ENCODE measurements around the gene FAAP20. TPM values are rescaled to one million over a fixed set of nuclear protein-coding genes. Genes with fewer than 3 reads are reported as not detected.
A peak's percentile ranks its signal among the peaks of the same experiment; 100 is the strongest.

Gene FAAP20
- total RNA-seq, 1 experiment from 2014 or later = 20.1 TPM

DNA sequence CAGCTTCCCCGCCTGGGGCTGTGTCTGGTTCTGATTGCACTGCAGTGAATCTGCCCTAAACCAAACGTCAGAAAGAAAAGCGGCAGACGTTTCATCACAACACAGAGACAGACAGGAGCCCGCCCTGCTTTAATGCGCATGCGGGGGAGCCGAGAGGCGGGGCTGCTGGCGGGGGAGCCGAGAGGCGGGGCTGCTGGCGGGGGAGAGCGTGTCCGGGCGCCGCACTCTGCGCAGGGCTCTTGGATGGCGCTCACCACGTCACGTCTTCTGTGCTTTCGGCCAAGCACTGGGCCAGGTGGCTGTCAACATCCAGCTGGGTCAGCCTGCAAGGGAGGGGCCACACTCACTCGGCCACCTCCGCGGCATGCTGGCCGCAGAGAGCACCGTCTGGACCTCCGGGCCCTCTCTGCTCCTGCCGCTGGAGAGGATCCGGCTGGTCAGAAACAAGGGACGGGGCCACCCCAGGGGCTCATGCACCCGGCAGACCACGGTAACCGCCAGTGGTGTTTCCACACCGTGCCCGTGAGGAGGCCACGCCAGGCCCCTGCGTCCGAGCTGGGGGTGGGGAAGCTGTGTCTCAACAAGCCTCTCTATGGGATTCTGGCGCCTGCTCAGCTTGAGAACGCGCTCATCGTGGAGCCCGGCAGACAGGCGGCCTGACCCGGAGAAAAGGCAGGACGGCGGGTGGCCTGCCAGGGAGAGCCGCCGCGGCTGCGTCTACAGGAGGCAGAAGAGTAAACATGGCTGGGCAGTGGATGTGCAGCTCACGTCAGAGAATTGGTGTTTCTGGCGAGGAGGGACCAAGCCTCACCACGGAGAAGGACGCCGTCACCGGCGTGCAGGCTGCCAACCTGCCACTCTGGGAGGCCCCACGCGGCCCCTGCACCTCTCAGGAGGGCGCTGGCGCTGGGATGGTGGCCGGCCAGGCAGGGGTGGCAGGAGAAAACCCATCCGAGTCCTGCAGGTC is 4.8 kb downstream of the FAAP20 start:
- Histone ChIP-seq H3K4me2 (ENCODE audit: low read depth, low read length, poor library complexity, severe bottlenecking) (peak overlapping the region; percentile 83), H3K9ac (ENCODE audit: low read length) (peak overlapping the region; percentile 81), H3K4me1 (ENCODE audit: low read length) (peaks cover 32% of the 10 kb centered on the region), H3K4me3 (ENCODE audit: low read length) (peak overlapping the region; percentile 82), H3K27me3 (ENCODE audit: low read length) (no peaks in the 10 kb centered on the region), H3K27ac (ENCODE audit: low read length) (no peak overlapping the region), H3K79me2 (ENCODE audit: low read length) (peaks cover 9% of the 10 kb centered on the region), H4K20me1 (ENCODE audit: insufficient read depth, low read depth, low read length) (no peaks in the 10 kb centered on the region), H2AFZ (ENCODE audit: low read length) (no peak overlapping the region), H3K9me3 (ENCODE audit: low read length) (no peaks in the 10 kb centered on the region), H3K36me3 (ENCODE audit: insufficient read depth, low read length) (no peaks in the 10 kb centered on the region), H3K9me2 (replicated peaks; ENCODE audit: insufficient read depth, low read length) (no peaks in the 10 kb centered on the region)
- peak; percentile 96 for DNase-seq

DNA sequence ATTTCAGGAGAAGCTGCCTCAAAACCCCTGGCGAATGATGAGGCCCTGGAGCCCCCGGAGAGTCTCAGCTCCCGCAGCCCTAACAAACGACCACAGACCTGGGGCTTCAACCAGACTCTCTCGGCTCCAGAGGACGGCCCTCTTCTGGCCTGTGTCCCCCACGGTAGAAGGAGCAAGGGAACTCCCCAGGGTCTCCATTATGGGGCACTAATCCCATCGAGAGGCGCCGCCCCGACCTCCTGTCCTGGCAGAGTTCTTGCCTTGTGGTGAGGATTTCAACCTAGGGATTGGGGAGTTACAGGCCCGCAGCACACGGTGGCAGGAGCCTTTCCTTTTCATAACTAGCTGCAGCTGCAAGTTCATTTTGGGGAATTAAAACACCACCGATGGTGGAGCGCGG is 6.2 kb downstream of the FAAP20 start:
- Histone ChIP-seq H2AFZ (ENCODE audit: low read length) (no peak overlapping the region), H3K79me2 (ENCODE audit: low read length) (peaks cover 2% of the 10 kb centered on the region; the same call in 1 of the 2 replicates), H3K36me3 (ENCODE audit: insufficient read depth, low read length) (no peaks in the 10 kb centered on the region), H3K27me3 (ENCODE audit: low read length) (no peaks in the 10 kb centered on the region), H3K9ac (ENCODE audit: low read length) (no peak overlapping the region), H3K9me3 (ENCODE audit: low read length) (no peaks in the 10 kb centered on the region), H4K20me1 (ENCODE audit: insufficient read depth, low read depth, low read length) (no peaks in the 10 kb centered on the region), H3K9me2 (replicated peaks; ENCODE audit: insufficient read depth, low read length) (no peaks in the 10 kb centered on the region), H3K27ac (ENCODE audit: low read length) (no peak overlapping the region), H3K4me3 (ENCODE audit: low read length) (no peak overlapping the region), H3K4me2 (ENCODE audit: low read depth, low read length, poor library complexity, severe bottlenecking) (no peak overlapping the region), H3K4me1 (ENCODE audit: low read length) (peaks cover 25% of the 10 kb centered on the region)
- DNase-seq = no peak

GRCh38 chr1:2187619-2188018 is 7.0 kb downstream of the FAAP20 start:
- H3K9me3 ChIP-seq (ENCODE audit: low read length) = no peaks in the 10 kb centered on the region
- no peaks in the 10 kb centered on the region for H3K9me2 ChIP-seq (replicated peaks; ENCODE audit: insufficient read depth, low read length)
- H3K36me3 ChIP-seq (ENCODE audit: insufficient read depth, low read length) = no peaks in the 10 kb centered on the region
- H3K27me3 ChIP-seq (ENCODE audit: low read length) = no peaks in the 10 kb centered on the region
- peaks cover 22% of the 10 kb centered on the region for H3K4me1 ChIP-seq (ENCODE audit: low read length)
- no peak overlapping the region for H3K4me2 ChIP-seq (ENCODE audit: low read depth, low read length, poor library complexity, severe bottlenecking)
- no peak for DNase-seq
- H3K4me3 ChIP-seq (ENCODE audit: low read length) = no peak overlapping the region
- no peaks in the 10 kb centered on the region for H3K79me2 ChIP-seq (ENCODE audit: low read length)
- no peak overlapping the region for H3K27ac ChIP-seq (ENCODE audit: low read length)
- H2AFZ ChIP-seq (ENCODE audit: low read length) = no peak overlapping the region
- H3K9ac ChIP-seq (ENCODE audit: low read length) = no peak overlapping the region
- H4K20me1 ChIP-seq (ENCODE audit: insufficient read depth, low read depth, low read length) = no peaks in the 10 kb centered on the region

DNA sequence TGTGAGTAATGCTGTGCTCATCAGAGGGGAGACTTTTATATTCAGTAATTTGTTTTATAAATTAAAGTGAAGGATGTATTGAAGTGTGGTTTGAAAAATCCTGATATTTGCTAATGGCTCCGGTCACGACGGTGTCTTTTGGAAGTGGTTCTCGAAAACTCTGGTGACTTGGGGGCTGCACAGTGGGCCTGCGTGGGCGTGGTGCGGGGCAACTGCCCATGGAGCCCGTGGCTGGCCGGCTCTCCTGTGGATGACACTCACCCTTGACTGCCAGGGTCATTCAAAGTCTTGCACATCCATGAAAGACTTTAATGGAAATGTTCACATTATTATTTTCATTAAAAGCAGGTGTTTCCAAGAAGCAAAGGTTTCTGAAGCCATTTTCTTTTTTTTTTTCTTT is 7.7 kb downstream of the FAAP20 start:
- Histone ChIP-seq H3K9me2 (replicated peaks; ENCODE audit: insufficient read depth, low read length) (no peaks in the 10 kb centered on the region), H3K4me1 (ENCODE audit: low read length) (peaks cover 19% of the 10 kb centered on the region), H3K9ac (ENCODE audit: low read length) (no peak overlapping the region), H3K27ac (ENCODE audit: low read length) (no peak overlapping the region), H3K36me3 (ENCODE audit: insufficient read depth, low read length) (no peaks in the 10 kb centered on the region), H4K20me1 (ENCODE audit: insufficient read depth, low read depth, low read length) (no peaks in the 10 kb centered on the region), H3K27me3 (ENCODE audit: low read length) (no peaks in the 10 kb centered on the region), H3K4me3 (ENCODE audit: low read length) (no peak overlapping the region), H3K4me2 (ENCODE audit: low read depth, low read length, poor library complexity, severe bottlenecking) (no peak overlapping the region), H3K79me2 (ENCODE audit: low read length) (no peaks in the 10 kb centered on the region), H2AFZ (ENCODE audit: low read length) (no peak overlapping the region), H3K9me3 (ENCODE audit: low read length) (no peaks in the 10 kb centered on the region)
- no peak for DNase-seq

DNA sequence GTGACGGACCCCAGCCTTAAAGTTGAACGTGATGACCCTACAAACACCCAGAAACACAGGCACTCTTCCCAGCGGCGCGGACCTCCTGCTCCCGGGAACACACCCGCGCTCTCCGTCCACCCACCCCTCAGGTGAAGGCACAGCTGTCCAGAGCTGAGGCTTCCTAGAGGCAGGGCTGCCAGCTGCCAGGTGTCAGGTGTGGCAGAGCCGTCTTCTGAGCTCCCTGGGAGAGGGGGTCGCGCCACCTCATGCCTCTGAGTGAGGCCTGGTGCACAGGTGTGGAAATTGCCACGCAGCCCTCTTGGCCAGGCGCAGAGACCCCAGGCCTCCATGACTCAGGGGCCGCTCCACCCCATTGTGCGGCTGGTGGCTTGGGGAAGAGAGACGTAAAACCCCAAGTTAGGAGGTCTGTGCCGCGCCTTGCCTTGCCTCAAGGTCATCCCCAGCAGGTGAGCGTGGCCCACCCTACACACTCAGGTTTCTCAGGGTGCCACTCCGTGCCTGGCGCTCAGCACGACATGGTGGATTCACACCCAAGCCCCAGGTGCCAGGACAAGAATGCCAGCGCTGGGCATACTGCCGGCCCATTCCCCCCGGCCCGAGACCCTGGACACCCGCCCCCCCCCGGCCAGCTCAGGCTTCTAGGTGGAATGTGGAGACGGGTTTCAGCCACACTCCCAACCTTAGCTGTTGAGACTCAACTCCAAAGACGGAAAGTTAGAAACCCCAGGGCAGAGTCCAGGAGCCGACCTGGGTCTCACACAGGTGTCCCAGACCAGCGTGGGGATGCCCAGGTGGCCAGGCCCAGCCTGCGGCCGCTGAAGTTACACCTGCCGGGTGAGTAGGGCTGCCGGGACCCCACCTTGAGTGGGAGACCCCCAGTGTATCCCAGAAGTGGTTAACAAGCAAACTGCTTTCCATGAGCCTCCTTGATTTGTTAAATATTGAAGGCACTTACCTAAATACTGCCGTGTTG is 8.4 kb downstream of the FAAP20 start:
- Histone ChIP-seq H3K79me2 (ENCODE audit: low read length) (no peaks in the 10 kb centered on the region), H3K4me1 (ENCODE audit: low read length) (peaks cover 16% of the 10 kb centered on the region), H4K20me1 (ENCODE audit: insufficient read depth, low read depth, low read length) (no peaks in the 10 kb centered on the region), H3K4me2 (ENCODE audit: low read depth, low read length, poor library complexity, severe bottlenecking) (no peak overlapping the region), H3K27ac (ENCODE audit: low read length) (no peak overlapping the region), H3K9me2 (replicated peaks; ENCODE audit: insufficient read depth, low read length) (no peaks in the 10 kb centered on the region), H2AFZ (ENCODE audit: low read length) (no peak overlapping the region), H3K9ac (ENCODE audit: low read length) (no peak overlapping the region), H3K27me3 (ENCODE audit: low read length) (no peaks in the 10 kb centered on the region), H3K4me3 (ENCODE audit: low read length) (no peak overlapping the region), H3K9me3 (ENCODE audit: low read length) (no peaks in the 10 kb centered on the region), H3K36me3 (ENCODE audit: insufficient read depth, low read length) (no peaks in the 10 kb centered on the region)
- DNase-seq = no peak

GRCh38 chr1:2184934-2185333 is 9.6 kb downstream of the FAAP20 start:
- H3K4me1 ChIP-seq (ENCODE audit: low read length) = peaks cover 9% of the 10 kb centered on the region
- H3K4me2 ChIP-seq (ENCODE audit: low read depth, low read length, poor library complexity, severe bottlenecking) = no peak overlapping the region
- no peaks in the 10 kb centered on the region for H3K9me2 ChIP-seq (replicated peaks; ENCODE audit: insufficient read depth, low read length)
- H2AFZ ChIP-seq (ENCODE audit: low read length) = no peak overlapping the region
- no peak for DNase-seq
- H3K36me3 ChIP-seq (ENCODE audit: insufficient read depth, low read length) = no peaks in the 10 kb centered on the region
- no peak overlapping the region for H3K27ac ChIP-seq (ENCODE audit: low read length)
- H3K79me2 ChIP-seq (ENCODE audit: low read length) = no peaks in the 10 kb centered on the region
- H3K4me3 ChIP-seq (ENCODE audit: low read length) = no peak overlapping the region
- H3K9ac ChIP-seq (ENCODE audit: low read length) = no peak overlapping the region
- H3K9me3 ChIP-seq (ENCODE audit: low read length) = no peaks in the 10 kb centered on the region
- no peaks in the 10 kb centered on the region for H3K27me3 ChIP-seq (ENCODE audit: low read length)
- H4K20me1 ChIP-seq (ENCODE audit: insufficient read depth, low read depth, low read length) = no peaks in the 10 kb centered on the region

DNA sequence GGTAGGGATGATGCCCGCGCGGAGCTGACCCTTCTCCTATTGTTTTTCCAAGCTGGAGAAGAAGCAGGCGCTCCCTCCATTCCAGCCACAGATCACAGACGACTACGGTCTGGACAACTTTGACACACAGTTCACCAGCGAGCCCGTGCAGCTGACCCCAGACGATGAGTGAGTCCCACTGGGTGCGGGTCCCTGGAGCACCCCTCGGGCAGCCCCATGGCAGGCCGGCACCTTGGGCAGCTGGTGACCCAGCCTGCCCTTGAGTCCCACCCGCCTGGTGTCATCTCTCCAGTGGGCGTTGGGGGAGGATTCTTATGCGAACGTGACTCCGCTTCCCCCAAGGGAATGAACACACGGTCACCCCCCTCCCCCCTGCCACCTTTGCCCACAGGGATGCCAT is 10.0 kb downstream of the FAAP20 start:
- Histone ChIP-seq H3K4me2 (ENCODE audit: low read depth, low read length, poor library complexity, severe bottlenecking) (no peak overlapping the region), H3K9me3 (ENCODE audit: low read length) (no peaks in the 10 kb centered on the region), H3K36me3 (ENCODE audit: insufficient read depth, low read length) (no peaks in the 10 kb centered on the region), H3K9me2 (replicated peaks; ENCODE audit: insufficient read depth, low read length) (no peaks in the 10 kb centered on the region), H3K4me1 (ENCODE audit: low read length) (peaks cover 5% of the 10 kb centered on the region), H3K79me2 (ENCODE audit: low read length) (no peaks in the 10 kb centered on the region), H3K27ac (ENCODE audit: low read length) (no peak overlapping the region), H3K9ac (ENCODE audit: low read length) (no peak overlapping the region), H2AFZ (ENCODE audit: low read length) (no peak overlapping the region), H3K27me3 (ENCODE audit: low read length) (no peaks in the 10 kb centered on the region), H4K20me1 (ENCODE audit: insufficient read depth, low read depth, low read length) (no peaks in the 10 kb centered on the region), H3K4me3 (ENCODE audit: low read length) (no peak overlapping the region)
- no peak for DNase-seq

GRCh38 chr1:2183937-2184334 is 10.6 kb downstream of the FAAP20 start:
- Histone ChIP-seq H3K9ac (ENCODE audit: low read length) (no peak overlapping the region), H3K9me2 (replicated peaks; ENCODE audit: insufficient read depth, low read length) (no peaks in the 10 kb centered on the region), H2AFZ (ENCODE audit: low read length) (no peak overlapping the region), H3K9me3 (ENCODE audit: low read length) (no peaks in the 10 kb centered on the region), H3K27me3 (ENCODE audit: low read length) (no peaks in the 10 kb centered on the region), H3K4me1 (ENCODE audit: low read length) (peaks cover under 1% of the 10 kb centered on the region), H4K20me1 (ENCODE audit: insufficient read depth, low read depth, low read length) (no peaks in the 10 kb centered on the region), H3K4me3 (ENCODE audit: low read length) (no peak overlapping the region), H3K27ac (ENCODE audit: low read length) (no peak overlapping the region), H3K36me3 (ENCODE audit: insufficient read depth, low read length) (no peaks in the 10 kb centered on the region), H3K4me2 (ENCODE audit: low read depth, low read length, poor library complexity, severe bottlenecking) (no peak overlapping the region), H3K79me2 (ENCODE audit: low read length) (no peaks in the 10 kb centered on the region)
- no peak for DNase-seq
